Stimulated activated CD8-positive, alpha-beta memory T cell treated with anti-CD3 and anti-CD28 coated beads, Interleukin-15, amount 100 ng/mL, for 48 hours (primary cell): ENCODE data around the gene IQSEC2.
A peak's percentile ranks its signal among the peaks of the same experiment; 100 is the strongest.

Experiments
- DNase-seq, 2 donors: peaks; one replicate each; pipeline ENCODE4 v3.0.0-alpha.2; 2020; ENCODE audit warnings: low read depth in 2 of 2

Gene IQSEC2

DNA sequence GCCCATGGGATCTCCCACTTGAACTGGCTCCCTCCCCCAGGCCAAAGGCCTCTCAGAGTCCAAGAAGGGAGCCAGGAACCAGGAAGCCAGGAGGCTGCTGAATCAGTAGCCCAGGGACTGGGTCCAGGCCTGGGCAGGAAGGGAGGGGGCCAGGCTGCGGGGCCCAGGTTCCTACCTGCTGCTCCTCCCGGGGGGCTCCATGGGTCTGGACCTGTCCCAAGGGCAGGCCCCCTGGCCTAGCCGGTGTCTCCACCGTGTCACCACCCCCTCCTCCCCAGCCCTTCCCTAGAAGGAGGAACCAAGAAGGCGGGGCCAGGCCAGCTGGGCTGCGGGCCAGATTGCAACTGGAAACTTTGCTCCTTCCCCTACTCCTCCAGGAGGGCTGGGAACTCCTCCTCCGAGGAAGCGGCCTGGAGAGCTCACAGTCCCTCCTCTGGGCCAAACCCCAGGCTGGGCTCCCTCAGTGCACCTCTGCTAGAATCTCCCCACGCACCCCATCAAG is at the start of gene IQSEC2:
Gene IQSEC2 (minus strand): TSS at position 264 of the 502 bp plus-strand sequence.
- DNase-seq: no peak

DNA sequence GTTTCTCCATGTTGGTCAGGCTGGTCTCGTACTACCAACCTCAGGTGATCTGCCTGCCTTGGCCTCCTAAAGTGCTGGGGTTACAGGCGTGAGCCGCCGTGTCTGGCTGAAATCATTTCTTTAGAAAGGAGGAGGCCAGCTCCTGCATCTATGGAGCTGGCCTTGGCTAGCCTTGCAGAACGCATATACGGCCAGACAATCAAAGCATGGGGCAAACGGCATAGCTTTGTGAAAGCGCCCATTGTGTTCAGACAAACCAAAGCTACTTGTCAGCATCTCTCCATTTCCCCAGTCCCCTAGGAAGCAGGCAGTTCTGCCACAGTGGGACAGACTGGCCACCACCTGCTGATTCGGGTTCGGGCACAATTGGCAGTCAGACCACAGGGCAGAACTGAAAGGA is 48.9 kb upstream of the IQSEC2 start:
- DNase-seq: no peak

- no peak for DNase-seq
Measured at GRCh38 chrX:53324803-53325202, 43.4 kb upstream of the IQSEC2 start.

DNA sequence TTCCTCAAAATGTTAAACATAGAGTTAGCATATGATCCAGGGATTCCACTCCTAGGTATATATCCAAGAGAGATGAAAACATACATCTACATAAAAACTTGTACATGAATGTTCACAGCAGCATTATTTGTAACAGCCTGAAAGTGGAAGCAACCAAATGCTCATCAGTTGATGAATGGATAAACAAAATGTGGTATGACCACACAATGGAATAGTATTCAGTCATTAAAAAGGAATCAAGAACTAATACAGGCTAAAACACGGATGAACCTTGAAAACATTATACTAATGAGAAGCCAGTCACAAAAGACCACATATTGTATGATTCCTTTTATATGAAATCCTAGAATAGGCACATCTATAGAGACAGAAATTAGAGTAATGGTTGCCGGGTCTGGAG is 42.7 kb upstream of the IQSEC2 start:
- no peak for DNase-seq

DNA sequence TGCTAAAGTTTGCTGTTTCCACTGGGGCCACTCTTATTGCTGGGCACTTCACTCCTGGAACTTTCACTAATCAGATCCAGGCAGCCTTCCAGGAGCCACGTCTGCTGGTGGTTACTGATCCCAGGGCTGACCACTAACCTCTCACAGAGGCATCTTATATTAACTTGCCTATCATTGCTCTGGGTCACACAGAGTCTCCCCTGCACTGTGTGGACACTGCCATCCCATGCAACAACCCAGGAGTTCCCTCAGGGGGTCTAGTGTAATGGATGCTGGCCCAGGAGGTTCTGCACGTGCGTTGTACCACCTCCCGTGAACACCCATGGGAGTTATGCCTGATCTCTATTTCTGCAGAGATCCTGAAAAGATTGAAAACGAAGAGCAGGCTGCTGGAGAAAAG is 41.8 kb upstream of the IQSEC2 start:
- no peak for DNase-seq

DNA sequence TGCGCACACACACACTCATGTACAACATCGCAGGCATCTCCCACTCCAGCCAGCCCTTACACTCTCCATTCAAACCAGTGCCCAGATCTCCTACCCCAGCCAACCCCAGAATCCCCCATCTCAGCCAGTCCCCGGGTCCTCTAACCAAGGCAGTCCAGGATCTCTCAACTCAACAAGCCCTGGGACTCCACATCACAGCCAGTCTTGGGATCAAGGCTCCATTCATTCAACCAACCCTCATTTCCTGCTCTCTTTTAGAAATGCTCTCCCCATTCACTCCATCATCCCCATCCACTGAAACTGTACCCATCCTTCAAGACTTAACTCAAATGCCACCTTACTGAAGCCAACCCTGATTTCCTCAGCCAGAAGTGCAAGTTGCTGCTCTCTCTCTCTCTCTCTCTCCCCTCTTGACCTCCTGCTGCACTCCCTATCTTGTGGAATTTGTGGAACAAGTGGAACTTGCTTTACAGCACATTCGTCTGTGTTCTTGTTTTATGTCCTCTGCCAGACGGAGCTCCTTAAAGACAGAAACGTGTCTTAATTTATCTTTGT is 40.6 kb upstream of the IQSEC2 start:
- DNase-seq: no peak

- DNase-seq: no peak
Measured at GRCh38 chrX:53321230-53321942, 40.0 kb upstream of the IQSEC2 start.

GRCh38 chrX:53320543-53321229 is 39.3 kb upstream of the IQSEC2 start:
- DNase-seq: no peak

- DNase-seq: no peak
Measured at GRCh38 chrX:53319614-53320542, 38.5 kb upstream of the IQSEC2 start.

GRCh38 chrX:53318766-53319353 is 37.5 kb upstream of the IQSEC2 start:
- no peak for DNase-seq

DNA sequence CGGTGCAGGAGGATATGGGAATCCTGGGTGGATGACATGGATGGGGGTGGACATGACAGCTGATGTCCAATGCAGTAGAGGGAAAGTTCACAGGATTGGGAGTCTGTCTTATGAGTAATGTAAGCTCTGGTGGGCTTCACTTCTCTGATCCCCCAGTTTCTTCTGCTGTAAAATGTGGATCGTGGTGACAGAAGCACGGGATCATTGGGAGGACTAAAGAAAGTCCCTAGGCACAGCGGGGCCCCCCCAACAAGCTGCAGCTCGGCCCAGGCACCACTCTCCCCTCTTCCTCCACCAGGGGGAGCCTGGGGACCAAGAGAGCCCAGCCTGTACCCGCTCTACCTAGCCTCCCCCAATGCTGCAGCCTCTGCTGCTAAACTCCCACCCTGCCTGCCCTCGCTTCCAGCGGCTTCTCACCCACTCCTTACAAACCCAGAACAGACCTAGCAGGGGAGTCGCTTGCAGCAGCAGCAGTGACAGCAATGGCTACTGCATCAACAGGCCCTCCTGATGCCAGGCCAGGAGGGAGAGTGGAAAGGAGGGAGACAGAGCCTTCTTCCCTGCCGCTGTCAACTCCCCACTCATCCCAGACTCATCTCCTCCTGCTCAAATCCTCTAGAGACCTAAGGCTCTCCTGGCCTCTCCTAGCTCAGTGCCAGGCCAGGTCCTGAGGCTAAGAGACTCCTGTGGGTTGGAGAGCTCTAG is 36.1 kb upstream of the IQSEC2 start:
- peak; percentile 25 to 52 for DNase-seq

GRCh38 chrX:53316860-53317237 is 35.5 kb upstream of the IQSEC2 start:
- no peak for DNase-seq

GRCh38 chrX:53316111-53316859 is 34.9 kb upstream of the IQSEC2 start:
- no peak for DNase-seq

- DNase-seq: no peak
Measured at GRCh38 chrX:53313728-53314105, 32.3 kb upstream of the IQSEC2 start.

DNA sequence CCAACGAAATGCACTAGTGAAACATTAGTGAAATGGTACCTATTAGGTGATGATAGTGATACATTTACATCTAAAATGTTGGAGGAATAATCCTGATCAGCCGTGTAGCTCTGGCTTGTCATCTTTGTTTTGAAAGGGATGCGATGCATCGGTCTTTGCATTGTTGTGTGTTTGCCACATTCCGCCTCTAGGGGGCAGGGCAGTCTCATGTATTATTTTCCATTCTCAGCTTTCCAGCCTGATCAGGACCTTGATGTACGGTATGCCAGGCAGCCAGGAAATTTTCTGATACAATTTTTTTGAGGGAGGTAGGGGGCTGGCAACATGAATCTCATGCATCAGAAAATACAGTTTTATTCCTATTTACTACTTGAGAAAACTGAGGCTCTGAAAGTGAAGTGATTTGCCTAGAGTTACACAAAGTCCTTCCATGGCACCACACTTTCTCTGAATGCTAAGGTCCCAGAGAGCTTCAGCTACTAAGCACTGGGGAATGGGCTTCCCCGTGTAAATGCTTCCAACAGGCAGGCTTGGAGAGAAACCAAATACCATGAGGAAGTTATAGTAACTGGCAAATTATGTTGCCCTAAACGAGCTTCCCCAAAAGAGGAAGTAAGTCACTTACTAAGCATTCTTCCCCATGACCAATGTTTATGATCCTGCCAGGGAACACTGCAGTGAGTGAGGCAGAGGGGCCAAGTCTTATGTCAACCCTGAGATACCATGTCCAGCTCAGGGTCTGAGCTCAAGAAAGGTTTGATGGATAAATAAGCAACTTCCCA is 31.8 kb upstream of the IQSEC2 start:
- DNase-seq: peak; percentile 12 to 17

DNA sequence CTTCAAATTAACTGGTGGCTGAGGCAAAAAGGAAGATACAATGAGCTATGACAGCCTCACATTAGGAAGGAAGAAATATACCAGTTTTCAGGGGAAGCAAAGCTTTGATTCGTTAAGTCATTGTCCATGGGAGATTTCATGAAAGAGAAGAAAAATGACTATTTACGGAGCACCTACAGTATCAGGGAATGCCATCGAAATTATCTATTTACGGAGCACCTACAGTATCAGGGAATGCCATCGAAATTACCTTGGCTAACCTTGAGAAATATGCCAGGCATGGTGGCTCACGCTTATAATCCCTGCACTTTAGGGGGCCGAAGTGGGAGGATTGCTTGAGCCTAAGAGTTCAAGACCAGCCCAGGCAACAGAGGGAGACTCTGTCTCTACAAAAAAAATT is 28.5 kb upstream of the IQSEC2 start:
- DNase-seq: no peak

DNA sequence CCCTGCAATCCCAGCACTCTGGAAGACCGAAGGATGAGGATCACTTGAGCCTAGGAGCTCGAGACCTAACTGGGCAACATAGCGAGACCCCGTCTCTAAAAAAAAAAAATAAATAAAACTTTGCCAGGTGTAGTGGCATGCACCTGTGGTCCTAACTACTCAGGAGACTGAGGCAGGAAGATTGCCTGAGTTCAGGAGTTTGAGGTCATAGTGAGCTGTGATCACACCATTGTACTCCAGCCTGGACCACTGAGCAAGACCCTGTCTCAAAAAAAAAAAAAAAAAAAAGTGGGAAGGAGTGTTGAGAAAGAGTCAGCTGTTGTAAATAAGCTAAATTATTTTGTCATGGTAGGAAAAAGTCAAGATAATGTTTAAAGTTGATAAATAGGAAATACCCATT is 27.5 kb upstream of the IQSEC2 start:
- DNase-seq: no peak

- no peak for DNase-seq
Measured at GRCh38 chrX:53305996-53306937, 24.9 kb upstream of the IQSEC2 start.
